Vagina (tissue), 2 donors: ENCODE results near the gene ECHDC3. TPM values are rescaled to one million over a fixed set of nuclear protein-coding genes. Genes with fewer than 3 reads are reported as not detected.

Experiments used
- DNase-seq, 2 donors: peaks; one replicate each; pipeline ENCODE4 v3.0.0-alpha.2; 2017; ENCODE audit errors: extremely low spot score in 2 of 2
- H3K27ac ChIP-seq: fragments of 200-600 bp; sonication (generic); one replicate; pipeline ENCODE4 v1.5.1; 2019
- H3K27me3 ChIP-seq: fragments of 200-600 bp; sonication (generic); one replicate; pipeline ENCODE4 v1.5.1; 2019
- H3K36me3 ChIP-seq, 2 donors: fragments of 200-600 bp; sonication (generic); one replicate each; pipeline ENCODE4 v1.5.1; 2017 to 2019
- H3K4me1 ChIP-seq: fragments of 200-600 bp; sonication (generic); one replicate; pipeline ENCODE4 v1.5.1; 2019
- H3K4me3 ChIP-seq, 2 donors: fragments of 200-600 bp; sonication (generic); 1 replicate in 1 of 2; 2 replicates in 1 of 2; pipeline ENCODE4 v1.5.1; 2016 to 2019
- H3K9me3 ChIP-seq: fragments of 200-600 bp; sonication (generic); one replicate; pipeline ENCODE4 v1.5.1; 2019
- POLR2A ChIP-seq, 2 donors: fragments of 450-650 bp; IDR thresholded peaks; one replicate each; pipeline ENCODE4 v1.6.1; 2017; ENCODE audit warnings: antibody characterized with exemption in 2 of 2, mild to moderate bottlenecking in 2 of 2, moderate library complexity in 2 of 2
- POLR2AphosphoS5 ChIP-seq, 2 donors: sonication (generic); formaldehyde crosslinking; IDR thresholded peaks; one replicate each; pipeline ENCODE4 v1.9.0; 2017; ENCODE audit warnings: antibody characterized with exemption in 2 of 2, mild to moderate bottlenecking in 2 of 2, low read depth in 1 of 2; ENCODE audit not compliant: insufficient read depth in 1 of 2
- intact Hi-C: fragments of 100-400 bp; cut with DNase I; formaldehyde crosslinking; loops from one replicate; pipeline ENCODE4 v1.15.1; 2023
- total RNA-seq: library from RNA; depleted of rRNA; stranded (reverse); fragments of >200 nt; gene quantifications from one replicate; pipeline ENCODE4 v1.2.3, GENCODE V29; 2016
- TF ChIP-seq, protein P1 (sequence below), 3 experiments: fragments of 450-650 bp in 2 of 3; fragments of 200-600 bp in 1 of 3; sonication (generic) in 1 of 3; IDR thresholded peaks; one replicate each; pipeline ENCODE4 v1.5.1; 2017 to 2019; ENCODE audit warnings: antibody characterized with exemption in 3 of 3, mild to moderate bottlenecking in 2 of 3, moderate library complexity in 2 of 3

ECHDC3 gene
- total RNA-seq, 1 donor from 2014 or later = 44.2 TPM

GRCh38 chr10:11713186-11713743 is 28.9 kb upstream of the ECHDC3 start:
- Histone ChIP-seq H3K4me1 (peaks cover 9% of the 10 kb centered on the region), H3K27ac (no peak overlapping the region), H3K36me3 (no peaks in the 10 kb centered on the region), H3K9me3 (no peaks in the 10 kb centered on the region), H3K4me3 (no peak overlapping the region), H3K27me3 (no peaks in the 10 kb centered on the region)
- intact Hi-C loops = no loop called here
- DNase-seq = no peak
- TF ChIP-seq, protein P1, sequence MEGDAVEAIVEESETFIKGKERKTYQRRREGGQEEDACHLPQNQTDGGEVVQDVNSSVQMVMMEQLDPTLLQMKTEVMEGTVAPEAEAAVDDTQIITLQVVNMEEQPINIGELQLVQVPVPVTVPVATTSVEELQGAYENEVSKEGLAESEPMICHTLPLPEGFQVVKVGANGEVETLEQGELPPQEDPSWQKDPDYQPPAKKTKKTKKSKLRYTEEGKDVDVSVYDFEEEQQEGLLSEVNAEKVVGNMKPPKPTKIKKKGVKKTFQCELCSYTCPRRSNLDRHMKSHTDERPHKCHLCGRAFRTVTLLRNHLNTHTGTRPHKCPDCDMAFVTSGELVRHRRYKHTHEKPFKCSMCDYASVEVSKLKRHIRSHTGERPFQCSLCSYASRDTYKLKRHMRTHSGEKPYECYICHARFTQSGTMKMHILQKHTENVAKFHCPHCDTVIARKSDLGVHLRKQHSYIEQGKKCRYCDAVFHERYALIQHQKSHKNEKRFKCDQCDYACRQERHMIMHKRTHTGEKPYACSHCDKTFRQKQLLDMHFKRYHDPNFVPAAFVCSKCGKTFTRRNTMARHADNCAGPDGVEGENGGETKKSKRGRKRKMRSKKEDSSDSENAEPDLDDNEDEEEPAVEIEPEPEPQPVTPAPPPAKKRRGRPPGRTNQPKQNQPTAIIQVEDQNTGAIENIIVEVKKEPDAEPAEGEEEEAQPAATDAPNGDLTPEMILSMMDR (IDR thresholded peaks at IDR 0.05) = no peak
- TF ChIP-seq POLR2AphosphoS5 (IDR thresholded peaks at IDR 0.05; ENCODE audit: insufficient read depth in 1 of 2, low read depth in 1 of 2) (no peak), POLR2A (IDR thresholded peaks at IDR 0.05) (no peak)

- no peak for TF ChIP-seq POLR2AphosphoS5 (IDR thresholded peaks at IDR 0.05; ENCODE audit: insufficient read depth in 1 of 2, low read depth in 1 of 2)
- TF ChIP-seq, protein P1 (IDR thresholded peaks at IDR 0.05) = no peak
- TF ChIP-seq POLR2A (IDR thresholded peaks at IDR 0.05) = no peak
- Histone ChIP-seq H3K27ac (no peak overlapping the region), H3K9me3 (no peaks in the 10 kb centered on the region), H3K36me3 (no peaks in the 10 kb centered on the region), H3K4me1 (peaks cover 9% of the 10 kb centered on the region), H3K4me3 (no peak overlapping the region), H3K27me3 (no peaks in the 10 kb centered on the region)
- no peak for DNase-seq
- intact Hi-C loops = no loop called here
Measured at GRCh38 chr10:11713963-11714362, 28.2 kb upstream of the ECHDC3 start.

- H3K27me3 ChIP-seq = no peaks in the 10 kb centered on the region
- H3K36me3 ChIP-seq = no peaks in the 10 kb centered on the region
- H3K4me3 ChIP-seq = no peak overlapping the region
- H3K9me3 ChIP-seq = no peaks in the 10 kb centered on the region
- intact Hi-C loops = no loop called here
- no peak overlapping the region for H3K27ac ChIP-seq
- peaks cover 9% of the 10 kb centered on the region for H3K4me1 ChIP-seq
- no peak for DNase-seq
- TF ChIP-seq POLR2A (IDR thresholded peaks at IDR 0.05) (no peak), POLR2AphosphoS5 (IDR thresholded peaks at IDR 0.05; ENCODE audit: insufficient read depth in 1 of 2, low read depth in 1 of 2) (no peak)
- TF ChIP-seq, protein P1 (IDR thresholded peaks at IDR 0.05) = no peak
Measured at GRCh38 chr10:11714750-11715365, 27.3 kb upstream of the ECHDC3 start.

- no peak for DNase-seq
- TF ChIP-seq POLR2AphosphoS5 (IDR thresholded peaks at IDR 0.05; ENCODE audit: insufficient read depth in 1 of 2, low read depth in 1 of 2) = no peak
- TF ChIP-seq, protein P1 (IDR thresholded peaks at IDR 0.05) = no peak
- TF ChIP-seq POLR2A (IDR thresholded peaks at IDR 0.05) = no peak
Measured at GRCh38 chr10:11715815-11716494, 26.2 kb upstream of the ECHDC3 start.

GRCh38 chr10:11716686-11717085 is 25.5 kb upstream of the ECHDC3 start:
- no peak for DNase-seq
- intact Hi-C loops = no loop called here
- H3K4me1 ChIP-seq = peaks cover 9% of the 10 kb centered on the region
- no peak overlapping the region for H3K27ac ChIP-seq
- H3K4me3 ChIP-seq = no peak overlapping the region
- no peaks in the 10 kb centered on the region for H3K36me3 ChIP-seq
- TF ChIP-seq POLR2A (IDR thresholded peaks at IDR 0.05) = no peak
- TF ChIP-seq POLR2AphosphoS5 (IDR thresholded peaks at IDR 0.05; ENCODE audit: insufficient read depth in 1 of 2, low read depth in 1 of 2) = no peak
- TF ChIP-seq, protein P1 (IDR thresholded peaks at IDR 0.05) = no peak
- H3K27me3 ChIP-seq = no peaks in the 10 kb centered on the region
- H3K9me3 ChIP-seq = no peaks in the 10 kb centered on the region

More at GRCh38 chr10:11715815-11716494, 26.2 kb upstream of the ECHDC3 start:
- Histone ChIP-seq H3K27ac (no peak overlapping the region), H3K4me3 (no peak overlapping the region), H3K9me3 (no peaks in the 10 kb centered on the region), H3K36me3 (no peaks in the 10 kb centered on the region), H3K4me1 (peaks cover 9% of the 10 kb centered on the region), H3K27me3 (no peaks in the 10 kb centered on the region)
- intact Hi-C loops = no loop called here
